A549 (cell line): ENCODE results near the gene KDM1B. TPM values are rescaled to one million over a fixed set of nuclear protein-coding genes. Genes with fewer than 3 reads are reported as not detected.

Source experiments
- ATAC-seq, 2 experiments: fragments of 200-7000 bp in 1 of 2; fragments of >200 bp in 1 of 2; cut with Nextera tagmentation in 1 of 2; cut with Tn5 transposase in 1 of 2; 3 replicates each; pipeline versions ENCODE4 v1.8.0 to v1.9.1; 2018 to 2020; ENCODE audit warnings: mild to moderate bottlenecking in 1 of 2, moderate library complexity in 1 of 2
- CTCF ChIA-PET: fragments of 300-600 bp; sonication (Branson Sonifier 250); formaldehyde crosslinking; extraction: SDS; loops from one replicate; lab custom pipeline; 2021; ENCODE audit warnings: antibody characterized with exemption, inconsistent platforms; lab: Yijun Ruan, JAX
- POLR2A ChIA-PET: fragments of 350-600 bp; formaldehyde crosslinking; extraction: SDS; loops from one replicate; lab custom pipeline; 2021; ENCODE audit warnings: antibody characterized with exemption, inconsistent platforms; lab: Yijun Ruan, JAX
- DNase-seq, 2 experiments: peaks; one replicate each; pipeline versions ENCODE4 v3.0.0 to v3.0.0-alpha.2; 2011 to 2016; ENCODE audit warnings: low read depth in 1 of 2, low spot score in 1 of 2
- FAIRE-seq: peaks from 2 replicates; lab custom pipeline; 2011; peaks lifted over from hg19 to GRCh38; lab: Jason Lieb, UNC
- H3K27ac ChIP-seq, 2 experiments: fragments of >200 bp; sonication (Bioruptor Twin); formaldehyde crosslinking; 3 replicates each; pipeline ENCODE4 v1.5.1; 2016 to 2017
- H3K4me1 ChIP-seq: fragments of >200 bp; sonication (Bioruptor Twin); formaldehyde crosslinking; 3 replicates; pipeline ENCODE4 v1.6.1; 2016
- H3K4me2 ChIP-seq: fragments of >200 bp; sonication (Bioruptor Twin); formaldehyde crosslinking; 3 replicates; pipeline ENCODE4 v1.6.1; 2016
- H3K4me3 ChIP-seq: fragments of >200 bp; sonication (Bioruptor Twin); formaldehyde crosslinking; 3 replicates; pipeline ENCODE4 v1.5.1; 2016
- H3K9me3 ChIP-seq: fragments of >200 bp; sonication (Bioruptor Twin); formaldehyde crosslinking; 3 replicates; pipeline ENCODE4 v1.6.1; 2016
- CBX8 ChIP-seq: fragments of 200-600 bp; sonication (generic); IDR thresholded peaks from 2 replicates; pipeline ENCODE4 v1.6.1; 2016
- EHMT2 ChIP-seq: fragments of 200-600 bp; sonication (generic); IDR thresholded peaks from 2 replicates; pipeline ENCODE4 v1.6.1; 2016; ENCODE audit warnings: antibody characterized with exemption, low read depth, mild to moderate bottlenecking, moderate library complexity
- FOSB ChIP-seq: fragments of 250-450 bp; sonication (Bioruptor Pico); IDR thresholded peaks from 2 replicates; pipeline ENCODE4 v1.5.0; 2020; ENCODE audit warnings: mild to moderate bottlenecking, moderate library complexity
- FOXS1 ChIP-seq: fragments of 250-450 bp; sonication (Bioruptor Pico); IDR thresholded peaks from 2 replicates; pipeline ENCODE4 v1.5.0; 2020; ENCODE audit warnings: mild to moderate bottlenecking, moderate library complexity
- HEYL ChIP-seq: fragments of 250-450 bp; sonication (Bioruptor Pico); IDR thresholded peaks from 2 replicates; pipeline ENCODE4 v1.8.0; 2021; ENCODE audit warnings: mild to moderate bottlenecking, moderate library complexity
- HOXB5 ChIP-seq: fragments of 250-450 bp; sonication (Bioruptor Pico); IDR thresholded peaks from 2 replicates; pipeline ENCODE4 v1.5.0; 2020; ENCODE audit warnings: mild to moderate bottlenecking, moderate library complexity
- JUN ChIP-seq, 2 experiments: fragments of >200 bp; sonication (Bioruptor Twin); formaldehyde crosslinking; IDR thresholded peaks; 2 replicates in 1 of 2; 3 replicates in 1 of 2; pipeline ENCODE4 v1.6.1; 2016 to 2017
- KDM5A ChIP-seq: fragments of 200-600 bp; sonication (generic); IDR thresholded peaks from 2 replicates; pipeline ENCODE4 v1.6.1; 2016; ENCODE audit warnings: antibody characterized with exemption, mild to moderate bottlenecking
- NFE2L2 ChIP-seq: fragments of 150-350 bp; conservative IDR thresholded peaks from 2 replicates; pipeline ENCODE4 v1.6.1; 2014; ENCODE audit warnings: low read length
- PBX3 ChIP-seq: IDR thresholded peaks from 2 replicates; pipeline ENCODE4 v1.6.1; 2012
- PHF8 ChIP-seq: fragments of 200-600 bp; sonication (generic); IDR thresholded peaks from 2 replicates; pipeline ENCODE4 v1.6.1; 2016; ENCODE audit warnings: low read depth, mild to moderate bottlenecking, antibody characterized with exemption, moderate library complexity, borderline replicate concordance
- RCOR1 ChIP-seq: fragments of 150-350 bp; IDR thresholded peaks from 2 replicates; pipeline ENCODE4 v1.6.1; 2014; ENCODE audit warnings: antibody characterized with exemption, low read length, low read depth
- SREBF2 ChIP-seq: fragments of 450-650 bp; IDR thresholded peaks from 2 replicates; pipeline ENCODE4 v1.6.1; 2014; ENCODE audit warnings: mild to moderate bottlenecking, moderate library complexity
- TP53 ChIP-seq: fragments of 250-450 bp; sonication (Bioruptor Pico); IDR thresholded peaks from 2 replicates; pipeline ENCODE4 v1.5.0; 2021; ENCODE audit warnings: mild to moderate bottlenecking, moderate library complexity
- ZFP36 ChIP-seq: fragments of 450-650 bp; IDR thresholded peaks from 2 replicates; pipeline ENCODE4 v1.6.1; 2014; ENCODE audit warnings: borderline replicate concordance; ENCODE audit not compliant: partially characterized antibody
- WGBS: methylation state at CpG from one replicate; pipeline ENCODE4 v1.1.6; 2017; ENCODE audit errors: missing lambda C conversion rate; 5-methylcytosine and 5-hydroxymethylcytosine counted together
- polyA plus RNA-seq, 4 experiments: library from polyadenylated mRNA; depleted of rRNA in 3 of 4; stranded (reverse); fragments of >200 nt; fragmentation: RNase III in 1 of 4; extraction: RNeasy Plus Mini Kit Qiagen cat#74134 plus additional on column Dnase treatment in 1 of 4; gene quantifications; 2 replicates in 3 of 4; 3 replicates in 1 of 4; pipeline ENCODE4 v1.2.3, GENCODE V29; 2011 to 2017
- TF ChIP-seq, protein P1 (sequence below): fragments of >200 bp; sonication (Bioruptor Twin); formaldehyde crosslinking; IDR thresholded peaks from 3 replicates; pipeline ENCODE4 v1.5.1; 2016
- TF ChIP-seq, protein P2 (sequence below): fragments of 250-450 bp; sonication (Bioruptor Pico); IDR thresholded peaks from 2 replicates; pipeline ENCODE4 v1.5.0; 2021; ENCODE audit warnings: mild to moderate bottlenecking, moderate library complexity, borderline replicate concordance
- TF ChIP-seq, protein P3 (sequence below): IDR thresholded peaks from 2 replicates; pipeline ENCODE4 v1.6.1; 2012
- TF ChIP-seq, protein P4 (sequence below): fragments of 150-350 bp; IDR thresholded peaks from 2 replicates; pipeline ENCODE4 v1.6.1; 2014; ENCODE audit warnings: low read depth, mild to moderate bottlenecking, low read length

The KDM1B gene
- polyA plus RNA-seq, 2 of the 4 experiments (the other 2 are of a cell fraction): 11.0 to 14.9 TPM

DNA sequence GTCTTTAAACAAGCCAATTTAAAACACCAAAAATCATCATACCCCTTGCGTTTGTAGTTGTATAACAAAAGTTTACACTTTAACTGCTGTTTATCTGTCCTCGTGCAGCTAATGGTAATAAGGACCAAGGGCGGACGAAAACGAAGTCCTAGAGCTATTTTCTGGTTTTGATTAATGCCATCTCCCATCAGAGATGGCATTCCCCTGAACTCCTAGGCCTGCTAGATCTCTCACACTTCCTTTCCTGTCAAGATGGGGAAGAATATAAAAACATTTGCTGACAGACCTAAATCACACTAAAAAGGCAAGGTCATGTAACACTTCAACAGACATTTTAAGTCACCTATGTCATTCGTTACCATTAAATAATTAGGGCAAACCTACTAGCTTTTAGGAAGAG, 99.6 kb downstream of the KDM1B start:
- Histone ChIP-seq H3K9me3 (no peaks in the 10 kb centered on the region), H3K27ac (no peak overlapping the region), H3K4me1 (peaks cover 2% of the 10 kb centered on the region), H3K4me2 (no peak overlapping the region), H3K4me3 (no peak overlapping the region)
- no peak for DNase-seq
- ATAC-seq: no peak
- TF ChIP-seq FOXS1 (CRISPR knock-in tag): no peak
- TF ChIP-seq SREBF2: no peak
- TF ChIP-seq EHMT2: no peak
- TF ChIP-seq, protein P1, sequence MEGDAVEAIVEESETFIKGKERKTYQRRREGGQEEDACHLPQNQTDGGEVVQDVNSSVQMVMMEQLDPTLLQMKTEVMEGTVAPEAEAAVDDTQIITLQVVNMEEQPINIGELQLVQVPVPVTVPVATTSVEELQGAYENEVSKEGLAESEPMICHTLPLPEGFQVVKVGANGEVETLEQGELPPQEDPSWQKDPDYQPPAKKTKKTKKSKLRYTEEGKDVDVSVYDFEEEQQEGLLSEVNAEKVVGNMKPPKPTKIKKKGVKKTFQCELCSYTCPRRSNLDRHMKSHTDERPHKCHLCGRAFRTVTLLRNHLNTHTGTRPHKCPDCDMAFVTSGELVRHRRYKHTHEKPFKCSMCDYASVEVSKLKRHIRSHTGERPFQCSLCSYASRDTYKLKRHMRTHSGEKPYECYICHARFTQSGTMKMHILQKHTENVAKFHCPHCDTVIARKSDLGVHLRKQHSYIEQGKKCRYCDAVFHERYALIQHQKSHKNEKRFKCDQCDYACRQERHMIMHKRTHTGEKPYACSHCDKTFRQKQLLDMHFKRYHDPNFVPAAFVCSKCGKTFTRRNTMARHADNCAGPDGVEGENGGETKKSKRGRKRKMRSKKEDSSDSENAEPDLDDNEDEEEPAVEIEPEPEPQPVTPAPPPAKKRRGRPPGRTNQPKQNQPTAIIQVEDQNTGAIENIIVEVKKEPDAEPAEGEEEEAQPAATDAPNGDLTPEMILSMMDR: no peak
- TF ChIP-seq JUN (IDR thresholded peaks at IDR 0.05): no peak
- TF ChIP-seq PHF8: no peak
- TF ChIP-seq, protein P2, sequence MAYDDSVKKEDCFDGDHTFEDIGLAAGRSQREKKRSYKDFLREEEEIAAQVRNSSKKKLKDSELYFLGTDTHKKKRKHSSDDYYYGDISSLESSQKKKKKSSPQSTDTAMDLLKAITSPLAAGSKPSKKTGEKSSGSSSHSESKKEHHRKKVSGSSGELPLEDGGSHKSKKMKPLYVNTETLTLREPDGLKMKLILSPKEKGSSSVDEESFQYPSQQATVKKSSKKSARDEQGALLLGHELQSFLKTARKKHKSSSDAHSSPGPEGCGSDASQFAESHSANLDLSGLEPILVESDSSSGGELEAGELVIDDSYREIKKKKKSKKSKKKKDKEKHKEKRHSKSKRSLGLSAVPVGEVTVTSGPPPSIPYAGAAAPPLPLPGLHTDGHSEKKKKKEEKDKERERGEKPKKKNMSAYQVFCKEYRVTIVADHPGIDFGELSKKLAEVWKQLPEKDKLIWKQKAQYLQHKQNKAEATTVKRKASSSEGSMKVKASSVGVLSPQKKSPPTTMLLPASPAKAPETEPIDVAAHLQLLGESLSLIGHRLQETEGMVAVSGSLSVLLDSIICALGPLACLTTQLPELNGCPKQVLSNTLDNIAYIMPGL (CRISPR knock-in tag): no peak
- TF ChIP-seq TP53 (CRISPR knock-in tag): no peak
- TF ChIP-seq CBX8: no peak
- TF ChIP-seq, protein P3, sequence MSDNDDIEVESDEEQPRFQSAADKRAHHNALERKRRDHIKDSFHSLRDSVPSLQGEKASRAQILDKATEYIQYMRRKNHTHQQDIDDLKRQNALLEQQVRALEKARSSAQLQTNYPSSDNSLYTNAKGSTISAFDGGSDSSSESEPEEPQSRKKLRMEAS: no peak
- no peak for TF ChIP-seq KDM5A
- TF ChIP-seq, protein P4, sequence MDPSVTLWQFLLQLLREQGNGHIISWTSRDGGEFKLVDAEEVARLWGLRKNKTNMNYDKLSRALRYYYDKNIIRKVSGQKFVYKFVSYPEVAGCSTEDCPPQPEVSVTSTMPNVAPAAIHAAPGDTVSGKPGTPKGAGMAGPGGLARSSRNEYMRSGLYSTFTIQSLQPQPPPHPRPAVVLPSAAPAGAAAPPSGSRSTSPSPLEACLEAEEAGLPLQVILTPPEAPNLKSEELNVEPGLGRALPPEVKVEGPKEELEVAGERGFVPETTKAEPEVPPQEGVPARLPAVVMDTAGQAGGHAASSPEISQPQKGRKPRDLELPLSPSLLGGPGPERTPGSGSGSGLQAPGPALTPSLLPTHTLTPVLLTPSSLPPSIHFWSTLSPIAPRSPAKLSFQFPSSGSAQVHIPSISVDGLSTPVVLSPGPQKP: no peak
- TF ChIP-seq RCOR1: no peak
- TF ChIP-seq HEYL: no peak
- TF ChIP-seq PBX3: no peak
- no peak for TF ChIP-seq NFE2L2
- no peak for TF ChIP-seq HOXB5 (CRISPR knock-in tag)
- TF ChIP-seq FOSB: no peak
- no peak for TF ChIP-seq ZFP36
- no peak for FAIRE-seq
- CTCF ChIA-PET: interaction anchor here (0.9 kb wide), 1 partner anchor 14 kb away, joined by 3 read pairs; no protein-coding TSS in a partner anchor
- WGBS: 90% methylated on average over 6 of the region's 6 CpGs
- POLR2A ChIA-PET: no interaction called here

DNA sequence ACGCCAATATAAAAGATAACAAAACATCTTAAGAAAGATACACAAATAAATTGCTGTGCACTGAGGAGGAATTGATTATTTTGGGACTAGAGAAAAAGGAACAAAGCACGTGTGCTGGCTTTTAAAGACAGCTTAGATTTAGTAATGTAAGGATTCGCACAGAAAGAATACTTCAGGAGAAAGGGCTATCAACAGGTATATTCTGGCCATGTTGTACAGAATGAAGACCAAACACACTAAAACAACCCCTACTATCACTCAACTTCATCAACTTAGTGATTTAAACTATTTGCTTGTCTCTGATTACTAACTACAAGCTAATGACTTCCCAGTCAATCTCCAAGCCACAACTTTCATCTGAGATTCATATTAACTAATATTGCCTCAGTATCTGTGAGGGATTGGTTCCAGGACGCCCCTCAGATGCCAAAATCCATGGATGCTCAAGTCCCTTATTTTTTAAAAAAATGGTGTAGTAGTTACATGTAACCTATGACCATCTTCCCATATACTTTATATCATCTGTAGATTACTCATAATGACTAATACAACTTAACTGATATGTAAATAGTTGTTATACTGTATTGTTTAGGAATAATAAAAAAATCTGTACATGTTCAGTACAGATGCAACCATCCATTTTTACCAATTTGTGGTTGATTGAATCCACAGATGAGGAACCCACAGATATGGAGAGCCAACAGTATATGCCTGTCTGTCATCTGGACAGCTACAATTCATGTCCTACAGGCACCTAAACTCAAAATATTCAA, 104.6 kb downstream of the KDM1B start:
- no peak overlapping the region for H3K4me3 ChIP-seq
- 86% methylated on average over 4 of the region's 4 CpGs for WGBS
- FAIRE-seq (no peak), DNase-seq (no peak), ATAC-seq (no peak)
- peak overlapping the region; percentile 84 for H3K4me2 ChIP-seq
- no peak for TF ChIP-seq SREBF2
- H3K4me1 ChIP-seq: peaks cover 31% of the 10 kb centered on the region
- H3K9me3 ChIP-seq: no peaks in the 10 kb centered on the region
- CTCF ChIA-PET: no interaction called here
- H3K27ac ChIP-seq: 0 out of 6 replicates have a peak overlapping the region, but pooled peaks of 1 of the 2 experiments have one; percentile 46
- POLR2A ChIA-PET: no interaction called here
